ENCODE data around the gene THRB. TPM values are rescaled to one million over a fixed set of nuclear protein-coding genes. Genes with fewer than 3 reads are reported as not detected.

Gene THRB
- total and polyA plus RNA-seq, 2 donors (not counting 3 experiments of a cell fraction or from before 2014, with no cell fraction given) = 0.06 TPM; not detected in 1

GRCh38 chr3:24359645-24360462 is 134.8 kb downstream of the THRB start:
- Histone ChIP-seq H4K20me1 (replicated peaks; ENCODE audit: control insufficient read depth, extremely low read depth, insufficient read depth, low read length) (no peaks in the 10 kb centered on the region), H3K4me1 (ENCODE audit: control insufficient read depth, extremely low read depth, insufficient read depth, low read length) (peaks cover 4% of the 10 kb centered on the region), H3K4me2 (ENCODE audit: insufficient read depth, low read length) (no peak overlapping the region), H2AFZ (ENCODE audit: low read depth, low read length) (no peak overlapping the region), H3K36me3 (ENCODE audit: control insufficient read depth in 2 of 2, extremely low read depth in 1 of 2, insufficient read depth in 2 of 2, low read length in 2 of 2) (no peaks in the 10 kb centered on the region), H3K27ac (ENCODE audit: insufficient read depth, low read depth, low read length) (no peak overlapping the region), H3K9ac (replicated peaks; ENCODE audit: extremely low read depth, insufficient read depth, low read length) (no peak overlapping the region), H3K4me3 (replicated peaks in 1 of 3; ENCODE audit: insufficient read depth in 1 of 3, low read depth in 1 of 3, low read length in 3 of 3) (no peak overlapping the region), H3K9me3 (replicated peaks; ENCODE audit: control insufficient read depth, insufficient read depth, low read length) (no peaks in the 10 kb centered on the region), H3K27me3 (ENCODE audit: control insufficient read depth in 2 of 2, insufficient read depth in 2 of 2, low read length in 2 of 2) (no peaks in the 10 kb centered on the region), H3K9me1 (replicated peaks; ENCODE audit: control insufficient read depth, extremely low read depth, insufficient read depth, low read length) (no peaks in the 10 kb centered on the region), H3K79me2 (ENCODE audit: control insufficient read depth, insufficient read depth, low read length) (no peaks in the 10 kb centered on the region)
- DNase-seq (ENCODE audit: low read depth, low spot score) (no peak), FAIRE-seq (no peak)
- no peak for TF ChIP-seq JUN (IDR thresholded peaks at IDR 0.05; ENCODE audit: borderline replicate concordance, insufficient read depth, insufficient read length, low read depth)
- TF ChIP-seq POLR2AphosphoS5 (IDR thresholded peaks at IDR 0.05; ENCODE audit: insufficient read depth, low read depth, low read length) = no peak
- no peak for TF ChIP-seq GATA2 (IDR thresholded peaks at IDR 0.05; ENCODE audit: insufficient read depth, insufficient read length, low read depth, low read length)
- TF ChIP-seq EZH2 (IDR thresholded peaks at IDR 0.05; ENCODE audit: borderline replicate concordance, low read depth, low read length, severe bottlenecking) = no peak
- peak in 1 of 2 donors; percentile 18 for TF ChIP-seq CTCF (IDR thresholded peaks at IDR 0.05; ENCODE audit: extremely low read depth in 1 of 2, insufficient read depth in 1 of 2, low read depth in 1 of 2, low read length in 2 of 2)
- dilution Hi-C loops (cut with MboI; ENCODE audit: extremely low pct_ligation_motif_present, low sequenced_read_pairs) = no loop called here
- ChIA-PET POLR2A (no interaction called here), CTCF (interaction anchor here (0.7 to 1.6 kb wide), 5 partner anchors 18 to 324 kb away, joined by 3 to 4 read pairs (median 3); no protein-coding TSS in a partner anchor)
- BruUV-seq (replicated peaks) = no TSS peak
- intact Hi-C loops (cut with micrococcal nuclease) = no loop called here

Measured in endothelial cell of umbilical vein (primary cell).